A673 (cell line): Measurements from ENCODE around the gene PRTN3. TPM values are rescaled to one million over a fixed set of nuclear protein-coding genes. Genes with fewer than 3 reads are reported as not detected.
"Not testable (repeated sequence)": the region's sequence is repeated elsewhere in the genome, so short reads cannot be mapped to it uniquely, and the experiment has no call there.

Source experiments
- BruUV-seq: library from RNA; stranded (reverse); fragments of 400-500 nt; replicated peaks from 2 replicates; lab custom pipeline; 2021; lab: Mats Ljungman, UMichigan
- CTCF ChIA-PET: fragments of 300-600 bp; sonication (Branson Sonifier 250); formaldehyde crosslinking; loops from one replicate; lab custom pipeline; 2022; ENCODE audit warnings: antibody characterized with exemption; lab: Charles Lee
- POLR2A ChIA-PET: fragments of 300-600 bp; sonication (Branson Sonifier 250); formaldehyde crosslinking; loops from one replicate; lab custom pipeline; 2022; ENCODE audit warnings: antibody characterized with exemption; ENCODE audit not compliant: low non-redundant PET; lab: Charles Lee
- DNase-seq: peaks from one replicate; pipeline ENCODE4 v3.0.0-alpha.2; 2015; ENCODE audit warnings: low spot score
- H3K27ac ChIP-seq: fragments of 200-600 bp; sonication (generic); 2 replicates; pipeline ENCODE4 v1.5.1; 2016; ENCODE audit warnings: mixed run types, low read depth, mild to moderate bottlenecking, mixed read lengths, antibody characterized with exemption, low read length; ENCODE audit not compliant: poor library complexity, severe bottlenecking
- H3K27me3 ChIP-seq: fragments of 200-600 bp; sonication (generic); replicated peaks from 2 replicates; pipeline ENCODE4 v1.6.1; 2017; ENCODE audit warnings: mixed run types, low read depth, mild to moderate bottlenecking, mixed read lengths, antibody characterized with exemption, low read length; ENCODE audit not compliant: insufficient read depth, poor library complexity
- H3K36me3 ChIP-seq: fragments of 200-600 bp; sonication (generic); 2 replicates; pipeline ENCODE4 v1.6.1; 2016; ENCODE audit warnings: mixed run types, mild to moderate bottlenecking, mixed read lengths, antibody characterized with exemption, low read length; ENCODE audit not compliant: insufficient read depth, poor library complexity, severe bottlenecking
- H3K4me1 ChIP-seq: fragments of 200-600 bp; sonication (generic); 2 replicates; pipeline ENCODE4 v1.6.1; 2017; ENCODE audit warnings: mixed run types, mild to moderate bottlenecking, mixed read lengths, antibody characterized with exemption, low read length; ENCODE audit not compliant: insufficient read depth, poor library complexity, severe bottlenecking
- H3K4me3 ChIP-seq: fragments of 200-600 bp; sonication (generic); 2 replicates; pipeline ENCODE4 v1.5.1; 2016; ENCODE audit warnings: low read depth, mixed run types, mild to moderate bottlenecking, mixed read lengths, low read length; ENCODE audit not compliant: poor library complexity, severe bottlenecking
- H3K9me3 ChIP-seq: fragments of 200-600 bp; sonication (generic); 2 replicates; pipeline ENCODE4 v1.6.1; 2016; ENCODE audit warnings: mixed run types, low read depth, mild to moderate bottlenecking, mixed read lengths, antibody characterized with exemption, low read length; ENCODE audit not compliant: poor library complexity, severe bottlenecking
- EZH2 ChIP-seq: fragments of 200-600 bp; sonication (generic); IDR thresholded peaks from 2 replicates; pipeline ENCODE4 v1.6.1; 2017; ENCODE audit warnings: borderline replicate concordance, low read depth, mild to moderate bottlenecking, mixed read lengths, antibody characterized with exemption, low read length; ENCODE audit not compliant: poor library complexity, severe bottlenecking
- intact Hi-C: fragments of 100-400 bp; cut with micrococcal nuclease; formaldehyde crosslinking; loops from one replicate; pipeline ENCODE4 v1.10.0; 2022; ENCODE audit not compliant: unreplicated experiment
- total RNA-seq: library from RNA; stranded (reverse); gene quantifications from 2 replicates; pipeline ENCODE4 v1.2.3, GENCODE V29; 2021
- TF ChIP-seq, protein P1 (sequence below): fragments of 300-800, 200-600 bp; sonication (generic); conservative IDR thresholded peaks from 2 replicates; pipeline ENCODE4 v1.5.1; 2017; ENCODE audit warnings: low read depth, mild to moderate bottlenecking, antibody characterized with exemption, low read length, moderate library complexity, mixed read lengths

PRTN3 gene
- total RNA-seq, 1 experiment from 2014 or later, result not detected

DNA sequence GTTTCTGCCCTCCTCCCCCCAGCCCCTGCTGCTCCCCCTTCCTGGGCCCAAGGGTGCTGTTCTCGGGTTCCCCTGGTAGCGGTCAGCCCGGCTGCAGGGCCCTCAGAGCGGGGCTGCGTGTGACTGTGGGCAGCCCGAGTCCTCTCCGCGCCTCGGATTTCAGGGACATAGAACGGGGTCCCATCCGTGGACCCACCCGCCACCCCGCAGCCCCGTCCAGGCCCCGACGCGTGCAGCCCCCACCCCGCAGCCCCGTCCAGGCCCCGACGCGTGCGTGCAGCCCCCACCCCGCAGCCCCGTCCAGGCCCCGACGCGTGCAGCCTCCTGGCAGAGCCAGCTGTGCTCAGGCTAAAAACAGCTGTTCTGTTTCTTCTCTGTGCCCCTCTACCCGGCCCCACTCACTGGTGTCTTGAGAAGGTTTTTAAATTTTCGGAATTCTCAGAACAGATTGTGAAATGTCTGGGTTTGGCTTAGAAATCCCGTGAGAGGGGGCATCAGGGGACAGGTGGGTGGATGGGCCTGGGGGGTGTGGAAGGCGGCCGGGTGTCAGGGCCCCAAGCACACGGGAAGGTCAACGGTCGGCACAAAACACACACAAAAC, 5.5 kb upstream of the PRTN3 start:
- intact Hi-C loops, result no loop called here
- Histone ChIP-seq H3K27me3 (no peaks in the 10 kb centered on the region), H3K4me3 (no peak overlapping the region), H3K27ac (no peak overlapping the region), H3K4me1 (peaks cover 7% of the 10 kb centered on the region), H3K9me3 (no peaks in the 10 kb centered on the region), H3K36me3 (no peaks in the 10 kb centered on the region)
- no TSS peak for BruUV-seq
- CTCF ChIA-PET, result no interaction called here
- no peak for DNase-seq
- POLR2A ChIA-PET, result no interaction called here
- TF ChIP-seq, protein P1, sequence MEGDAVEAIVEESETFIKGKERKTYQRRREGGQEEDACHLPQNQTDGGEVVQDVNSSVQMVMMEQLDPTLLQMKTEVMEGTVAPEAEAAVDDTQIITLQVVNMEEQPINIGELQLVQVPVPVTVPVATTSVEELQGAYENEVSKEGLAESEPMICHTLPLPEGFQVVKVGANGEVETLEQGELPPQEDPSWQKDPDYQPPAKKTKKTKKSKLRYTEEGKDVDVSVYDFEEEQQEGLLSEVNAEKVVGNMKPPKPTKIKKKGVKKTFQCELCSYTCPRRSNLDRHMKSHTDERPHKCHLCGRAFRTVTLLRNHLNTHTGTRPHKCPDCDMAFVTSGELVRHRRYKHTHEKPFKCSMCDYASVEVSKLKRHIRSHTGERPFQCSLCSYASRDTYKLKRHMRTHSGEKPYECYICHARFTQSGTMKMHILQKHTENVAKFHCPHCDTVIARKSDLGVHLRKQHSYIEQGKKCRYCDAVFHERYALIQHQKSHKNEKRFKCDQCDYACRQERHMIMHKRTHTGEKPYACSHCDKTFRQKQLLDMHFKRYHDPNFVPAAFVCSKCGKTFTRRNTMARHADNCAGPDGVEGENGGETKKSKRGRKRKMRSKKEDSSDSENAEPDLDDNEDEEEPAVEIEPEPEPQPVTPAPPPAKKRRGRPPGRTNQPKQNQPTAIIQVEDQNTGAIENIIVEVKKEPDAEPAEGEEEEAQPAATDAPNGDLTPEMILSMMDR, result no peak
- no peak for TF ChIP-seq EZH2

DNA sequence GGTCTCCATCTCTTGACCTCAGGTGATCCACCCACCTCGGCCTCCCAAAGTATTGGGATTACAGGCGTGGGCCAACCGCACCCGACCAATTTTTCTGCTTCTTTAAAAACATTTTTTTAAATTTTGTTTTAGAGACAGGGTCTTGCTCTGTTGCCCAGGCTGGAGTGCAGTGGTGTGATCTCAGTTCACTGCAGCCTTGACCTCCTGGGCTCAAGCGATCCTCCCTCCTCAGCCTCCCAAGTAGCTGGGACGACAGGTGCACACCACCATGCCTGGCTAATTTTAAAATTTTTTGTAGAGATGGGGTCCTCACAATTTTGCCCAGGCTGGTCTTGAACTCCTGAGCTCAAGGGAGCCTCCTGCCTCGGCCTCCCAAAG, 2.0 kb downstream of the PRTN3 start:
- ChIA-PET CTCF (interaction anchor here (1.1 kb wide), 1 partner anchor 92 kb away, joined by 4 read pairs; no protein-coding TSS in a partner anchor), POLR2A (interaction anchor here (0.7 kb wide), 1 partner anchor 28 kb away, joined by 3 read pairs; no protein-coding TSS in a partner anchor)

DNA sequence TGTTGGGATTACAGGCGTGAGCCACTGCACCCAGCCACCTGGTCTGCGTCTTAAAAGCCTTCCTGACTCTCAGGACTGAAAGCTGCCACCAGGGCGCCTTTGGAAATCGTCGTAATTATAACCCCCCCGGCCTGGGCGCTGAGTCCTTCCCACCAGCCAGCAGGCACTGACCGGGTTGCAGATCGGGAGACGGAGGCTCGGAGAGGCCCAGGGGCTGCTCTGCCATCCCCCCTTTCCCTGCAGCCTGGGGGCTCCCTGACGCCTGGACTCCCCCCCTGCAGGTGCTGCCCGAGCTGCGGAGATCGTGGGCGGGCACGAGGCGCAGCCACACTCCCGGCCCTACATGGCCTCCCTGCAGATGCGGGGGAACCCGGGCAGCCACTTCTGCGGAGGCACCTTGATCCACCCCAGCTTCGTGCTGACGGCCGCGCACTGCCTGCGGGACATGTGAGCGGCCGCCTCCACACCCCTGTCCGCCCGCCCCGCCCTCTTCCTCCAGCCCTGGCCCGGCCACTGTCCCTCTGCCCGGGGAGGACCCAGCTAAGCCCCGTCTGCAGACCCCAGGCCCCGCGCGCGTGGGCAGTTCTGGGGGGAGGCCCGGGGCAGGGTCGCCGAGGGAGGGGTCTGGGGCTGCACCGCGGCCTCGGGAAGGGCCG, 2.5 kb downstream of the PRTN3 start:
- no peaks in the 10 kb centered on the region for H3K36me3 ChIP-seq
- ChIA-PET CTCF (interaction anchor here (0.6 to 1.1 kb wide), 2 partner anchors 20 to 92 kb away, joined by 4 to 6 read pairs; no protein-coding TSS in a partner anchor), POLR2A (interaction anchor here (0.6 to 0.7 kb wide), 2 partner anchors 28 to 70 kb away, joined by 3 to 4 read pairs; partner anchors contain the start of gene R3HDM4)
- peak overlapping the region; percentile 33 for H3K4me3 ChIP-seq
- H3K27me3 ChIP-seq, result peaks cover 7% of the 10 kb centered on the region
- H3K9me3 ChIP-seq, result no peaks in the 10 kb centered on the region
- intact Hi-C loops, result no loop called here
- no TSS peak for BruUV-seq
- peaks cover 15% of the 10 kb centered on the region for H3K4me1 ChIP-seq
- no peak for DNase-seq
- TF ChIP-seq, protein P1, result no peak
- no peak for TF ChIP-seq EZH2
- H3K27ac ChIP-seq, result no peak overlapping the region

More for the DNA sequence above, 2.0 kb downstream of the PRTN3 start:
- intact Hi-C loops, H3K27me3 ChIP-seq, DNase-seq, BruUV-seq, H3K36me3 ChIP-seq, H3K9me3 ChIP-seq, H3K27ac ChIP-seq, H3K4me3 ChIP-seq: not testable (repeated sequence)
- H3K4me1 ChIP-seq, result peaks cover 15% of the 10 kb centered on the region
